Measurements from ENCODE around the gene ANKRD27.

- TF ChIP-seq BACH2 (CRISPR knock-in tag; IDR thresholded peaks at IDR 0.05; ENCODE audit: borderline replicate concordance) = no peak
- TF ChIP-seq RARB (CRISPR knock-in tag; IDR thresholded peaks at IDR 0.05) = no peak
- TF ChIP-seq CREB5 (CRISPR knock-in tag; IDR thresholded peaks at IDR 0.05; ENCODE audit: low read depth) = no peak
- no peak for TF ChIP-seq SNAI2 (CRISPR knock-in tag; IDR thresholded peaks at IDR 0.05)
- no peak for TF ChIP-seq PATZ1 (CRISPR knock-in tag; IDR thresholded peaks at IDR 0.05; ENCODE audit: borderline replicate concordance)
- TF ChIP-seq ZFP3 (CRISPR knock-in tag; IDR thresholded peaks at IDR 0.05) = no peak
- TF ChIP-seq CSRNP3 (CRISPR knock-in tag; IDR thresholded peaks at IDR 0.05) = no peak
- TF ChIP-seq, protein P1, sequence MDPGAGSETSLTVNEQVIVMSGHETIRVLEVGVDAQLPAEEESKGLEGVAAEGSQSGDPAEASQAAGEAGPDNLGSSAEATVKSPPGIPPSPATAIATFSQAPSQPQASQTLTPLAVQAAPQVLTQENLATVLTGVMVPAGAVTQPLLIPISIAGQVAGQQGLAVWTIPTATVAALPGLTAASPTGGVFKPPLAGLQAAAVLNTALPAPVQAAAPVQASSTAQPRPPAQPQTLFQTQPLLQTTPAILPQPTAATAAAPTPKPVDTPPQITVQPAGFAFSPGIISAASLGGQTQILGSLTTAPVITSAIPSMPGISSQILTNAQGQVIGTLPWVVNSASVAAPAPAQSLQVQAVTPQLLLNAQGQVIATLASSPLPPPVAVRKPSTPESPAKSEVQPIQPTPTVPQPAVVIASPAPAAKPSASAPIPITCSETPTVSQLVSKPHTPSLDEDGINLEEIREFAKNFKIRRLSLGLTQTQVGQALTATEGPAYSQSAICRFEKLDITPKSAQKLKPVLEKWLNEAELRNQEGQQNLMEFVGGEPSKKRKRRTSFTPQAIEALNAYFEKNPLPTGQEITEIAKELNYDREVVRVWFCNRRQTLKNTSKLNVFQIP (CRISPR knock-in tag; IDR thresholded peaks at IDR 0.05; ENCODE audit: borderline replicate concordance, low read depth) = no peak
- no peak for TF ChIP-seq ARNTL (CRISPR knock-in tag; IDR thresholded peaks at IDR 0.05; ENCODE audit: borderline replicate concordance, low read depth)
- no peak for TF ChIP-seq ZFP30 (CRISPR knock-in tag; IDR thresholded peaks at IDR 0.05)
- TF ChIP-seq PPARA (CRISPR knock-in tag; IDR thresholded peaks at IDR 0.05; ENCODE audit: borderline replicate concordance) = no peak
- TF ChIP-seq ZNF565 (CRISPR knock-in tag; conservative IDR thresholded peaks at IDR 0.05; ENCODE audit: low read depth) = no peak
- TF ChIP-seq ESRRG (CRISPR knock-in tag; IDR thresholded peaks at IDR 0.05) = no peak
Observed at GRCh38 chr19:32563761-32564160, 111.2 kb downstream of the ANKRD27 start.
